ENCODE data around the gene TMEM270. TPM values are rescaled to one million over a fixed set of nuclear protein-coding genes. Genes with fewer than 3 reads are reported as not detected.

TMEM270 gene
- total and polyA plus RNA-seq, 2 of the 4 experiments (the other 2 are of a cell fraction): 0.17 TPM; not detected in 1

DNA sequence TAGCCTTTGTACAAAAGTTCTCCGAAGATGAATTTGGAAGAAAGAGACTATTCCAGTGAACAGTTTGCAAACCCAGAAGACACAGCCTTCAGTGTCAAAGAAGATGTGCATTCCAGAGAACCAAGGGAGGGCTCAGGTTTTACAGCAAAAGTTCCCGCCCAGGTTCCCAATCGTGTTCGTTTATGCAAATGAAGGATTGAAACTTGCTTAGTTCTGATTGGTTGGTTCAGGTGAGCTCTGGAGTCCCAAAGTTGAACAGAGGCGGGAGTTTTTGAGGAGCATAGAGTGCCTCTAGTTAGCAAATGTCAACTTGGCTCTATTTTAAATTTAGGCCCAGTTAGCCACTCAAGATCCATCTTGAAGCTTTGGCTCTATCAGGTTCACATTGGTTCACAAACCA is 51.3 kb downstream of the TMEM270 start:
- Histone ChIP-seq H3K56ac (ENCODE audit: extremely low read depth, insufficient read depth, low read length) (no peak overlapping the region), H4K91ac (ENCODE audit: insufficient read depth, low read depth, low read length) (no peak overlapping the region), H3K14ac (replicated peaks; ENCODE audit: low read depth, low read length) (no peak overlapping the region), H3K9ac (ENCODE audit: low read depth, low read length) (no peak overlapping the region), H2BK20ac (ENCODE audit: low read depth, low read length) (no peak overlapping the region), H3K27me3 (ENCODE audit: control insufficient read depth, insufficient read depth, low read length) (peaks cover 3% of the 10 kb centered on the region; the same call in 1 of the 2 replicates), H2AK9ac (replicated peaks; ENCODE audit: low read depth, low read length, poor library complexity) (no peak overlapping the region), H4K8ac (ENCODE audit: low read depth in 2 of 2, low read length in 2 of 2) (no peak overlapping the region), H2AFZ (replicated peaks; ENCODE audit: low read length, poor library complexity) (no peak overlapping the region), H3K4me2 (ENCODE audit: low read depth, low read length) (no peak overlapping the region), H3K36me3 (ENCODE audit: control insufficient read depth, insufficient read depth, low read length) (no peaks in the 10 kb centered on the region), H4K20me1 (ENCODE audit: insufficient read depth, low read length) (no peaks in the 10 kb centered on the region), H2BK15ac (ENCODE audit: low read depth, low read length) (no peak overlapping the region), H3K18ac (ENCODE audit: low read depth, low read length) (no peak overlapping the region), H2BK120ac (ENCODE audit: low read depth, low read length) (no peak overlapping the region), H3K9me1 (ENCODE audit: insufficient read depth, low read length) (no peaks in the 10 kb centered on the region), H3K4ac (ENCODE audit: low read depth, low read length) (no peak overlapping the region), H3K23ac (ENCODE audit: low read depth, low read length) (no peak overlapping the region), H3K9me3 (ENCODE audit: control insufficient read depth, insufficient read depth, low read length) (no peaks in the 10 kb centered on the region), H2AK5ac (ENCODE audit: low read depth, low read length) (no peak overlapping the region), H3K27ac (ENCODE audit: insufficient read depth, low read length) (no peak overlapping the region), H2BK5ac (ENCODE audit: low read depth, low read length, poor library complexity, severe bottlenecking) (no peak overlapping the region), H3K4me1 (ENCODE audit: control insufficient read depth, insufficient read depth, low read length) (no peaks in the 10 kb centered on the region; the same call in 1 of the 2 replicates), H3K79me1 (ENCODE audit: low read depth in 1 of 2, low read length in 2 of 2) (no peaks in the 10 kb centered on the region), H4K5ac (ENCODE audit: low read depth, low read length) (no peak overlapping the region), H3K4me3 (ENCODE audit: insufficient read depth, low read depth, low read length) (no peak overlapping the region)
- CTCF ChIA-PET: no interaction called here
- no peak for ATAC-seq (ENCODE audit: low read depth)
- dilution Hi-C loops (cut with HindIII; ENCODE audit: low sequenced_read_pairs, unreplicated experiment): no loop called here
- in situ Hi-C loops (cut with MboI; ENCODE audit: low sequenced_read_pairs): no loop called here
- POLR2A ChIA-PET (ENCODE audit: unreplicated experiment): no interaction called here
- no peak for DNase-seq
- no TSS peak for BruUV-seq (replicated peaks)
- TF ChIP-seq RCOR1 (IDR thresholded peaks at IDR 0.05; ENCODE audit: insufficient replicate concordance, low read length): no peak
- TF ChIP-seq NFE2L2 (IDR thresholded peaks at IDR 0.05; ENCODE audit: low read depth, low read length): no peak
- no peak for TF ChIP-seq RAD21 (IDR thresholded peaks at IDR 0.05; ENCODE audit: low read length)
- TF ChIP-seq CHD1 (IDR thresholded peaks at IDR 0.05; ENCODE audit: low read depth, low read length): no peak
- TF ChIP-seq MAZ (IDR thresholded peaks at IDR 0.05; ENCODE audit: borderline replicate concordance, low read depth, low read length): no peak
- TF ChIP-seq, protein P1, sequence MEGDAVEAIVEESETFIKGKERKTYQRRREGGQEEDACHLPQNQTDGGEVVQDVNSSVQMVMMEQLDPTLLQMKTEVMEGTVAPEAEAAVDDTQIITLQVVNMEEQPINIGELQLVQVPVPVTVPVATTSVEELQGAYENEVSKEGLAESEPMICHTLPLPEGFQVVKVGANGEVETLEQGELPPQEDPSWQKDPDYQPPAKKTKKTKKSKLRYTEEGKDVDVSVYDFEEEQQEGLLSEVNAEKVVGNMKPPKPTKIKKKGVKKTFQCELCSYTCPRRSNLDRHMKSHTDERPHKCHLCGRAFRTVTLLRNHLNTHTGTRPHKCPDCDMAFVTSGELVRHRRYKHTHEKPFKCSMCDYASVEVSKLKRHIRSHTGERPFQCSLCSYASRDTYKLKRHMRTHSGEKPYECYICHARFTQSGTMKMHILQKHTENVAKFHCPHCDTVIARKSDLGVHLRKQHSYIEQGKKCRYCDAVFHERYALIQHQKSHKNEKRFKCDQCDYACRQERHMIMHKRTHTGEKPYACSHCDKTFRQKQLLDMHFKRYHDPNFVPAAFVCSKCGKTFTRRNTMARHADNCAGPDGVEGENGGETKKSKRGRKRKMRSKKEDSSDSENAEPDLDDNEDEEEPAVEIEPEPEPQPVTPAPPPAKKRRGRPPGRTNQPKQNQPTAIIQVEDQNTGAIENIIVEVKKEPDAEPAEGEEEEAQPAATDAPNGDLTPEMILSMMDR (conservative IDR thresholded peaks at IDR 0.05; ENCODE audit: low read depth, low read length): no peak
- TF ChIP-seq MAFK (IDR thresholded peaks at IDR 0.05; ENCODE audit: low read depth, low read length): no peak
- no peak for TF ChIP-seq USF2 (IDR thresholded peaks at IDR 0.05; ENCODE audit: low read depth, low read length)
- TF ChIP-seq POLR2A (IDR thresholded peaks at IDR 0.05; ENCODE audit: low read depth, low read length): no peak
- TF ChIP-seq BHLHE40 (IDR thresholded peaks at IDR 0.05; ENCODE audit: low read depth, low read length): no peak
- TF ChIP-seq RFX5 (IDR thresholded peaks at IDR 0.05; ENCODE audit: low read depth, low read length): no peak
- TF ChIP-seq SMC3 (IDR thresholded peaks at IDR 0.05; ENCODE audit: low read depth, low read length): no peak
- TF ChIP-seq FOS (IDR thresholded peaks at IDR 0.05; ENCODE audit: low read depth, low read length): no peak
- 88% methylated on average over 5 of the region's 5 CpGs; no CpG with 5 or more reads in 1 of the 2 experiments for WGBS, 2 experiments (ENCODE audit: extremely low coverage in 2 of 2, insufficient read length in 1 of 2)
- intact Hi-C loops (cut with micrococcal nuclease): no loop called here
